Stimulated activated CD8-positive, alpha-beta memory T cell treated with anti-CD3 and anti-CD28 coated beads, Interleukin-2, amount 100 ng/mL, for 48 hours (primary cell): ENCODE measurements around the gene MID1IP1.

ENCODE experiments used
- DNase-seq, 2 donors: peaks; one replicate each; pipeline ENCODE4 v3.0.0-alpha.2; 2020; ENCODE audit warnings: low read depth in 2 of 2

Gene MID1IP1

DNA sequence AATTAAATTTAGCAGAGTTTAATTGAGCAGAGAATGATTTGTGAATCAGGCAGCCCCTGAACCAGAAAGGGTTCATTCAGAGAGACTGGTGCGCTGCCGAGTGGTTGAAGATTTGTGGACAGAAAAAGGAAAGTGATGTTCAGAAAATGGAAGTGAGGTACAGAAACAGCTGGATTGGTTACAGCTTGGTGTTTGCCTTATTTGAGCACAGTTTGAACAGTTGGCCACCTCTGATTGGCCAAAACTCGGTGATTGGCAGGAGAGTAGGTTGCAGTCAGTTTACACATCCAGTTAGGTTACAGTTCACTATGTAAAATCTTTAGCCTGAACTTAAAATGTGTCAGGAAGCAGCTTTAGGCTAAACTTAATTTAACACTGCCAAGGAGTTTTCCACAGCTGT is 14.9 kb downstream of the MID1IP1 start:
- DNase-seq = no peak

DNA sequence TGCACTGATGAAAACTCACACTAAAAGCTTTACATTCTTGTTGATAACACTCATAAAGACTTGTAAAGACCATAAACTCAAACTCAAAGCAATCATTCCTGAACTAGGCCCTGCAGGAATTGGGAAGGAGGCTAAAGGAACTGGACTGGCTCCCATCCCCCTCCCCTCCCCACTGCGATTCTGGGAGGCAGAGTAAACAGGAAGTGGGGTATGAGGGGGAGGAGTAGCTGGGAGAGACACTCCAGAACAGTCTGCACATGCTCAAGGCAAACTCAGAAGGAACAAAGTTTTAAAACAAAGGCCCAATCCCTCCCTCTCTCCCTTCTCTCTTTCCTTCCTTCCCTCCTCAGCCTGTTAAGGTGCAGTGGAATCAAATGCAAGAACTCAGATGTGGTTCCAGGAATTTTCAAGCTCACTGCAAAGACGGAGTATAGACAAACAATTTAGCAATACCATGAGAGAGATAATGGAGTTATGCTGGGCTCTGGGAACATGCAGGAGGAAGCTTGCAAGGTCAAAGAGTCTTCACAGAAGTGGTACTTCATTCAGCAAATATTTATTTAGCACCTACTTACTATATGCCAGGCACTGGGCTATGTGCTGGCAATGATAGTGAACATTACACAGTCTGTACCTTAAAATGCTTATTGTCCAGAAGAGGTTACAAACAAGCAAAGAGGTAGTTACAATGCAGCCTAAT is 15.9 kb downstream of the MID1IP1 start:
- no peak for DNase-seq

DNA sequence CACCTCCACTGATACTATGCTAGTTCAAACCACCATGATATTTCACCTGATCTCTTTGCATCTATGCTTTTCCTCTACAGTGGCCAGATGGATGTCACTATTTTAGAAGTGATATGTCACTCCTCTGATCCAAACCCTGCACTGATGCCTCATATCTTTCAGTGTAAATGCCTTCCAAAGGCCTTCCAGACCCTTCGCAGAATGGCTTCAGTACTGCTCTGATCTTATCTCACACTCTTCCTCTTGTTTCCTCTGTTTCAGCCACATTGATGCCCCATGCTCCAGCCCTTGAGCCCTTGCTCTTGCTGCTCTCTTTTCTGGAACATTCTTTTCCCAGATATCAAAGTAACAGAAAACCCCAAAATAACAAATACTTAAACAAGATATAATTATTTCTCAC is 17.9 kb downstream of the MID1IP1 start:
- no peak for DNase-seq

DNA sequence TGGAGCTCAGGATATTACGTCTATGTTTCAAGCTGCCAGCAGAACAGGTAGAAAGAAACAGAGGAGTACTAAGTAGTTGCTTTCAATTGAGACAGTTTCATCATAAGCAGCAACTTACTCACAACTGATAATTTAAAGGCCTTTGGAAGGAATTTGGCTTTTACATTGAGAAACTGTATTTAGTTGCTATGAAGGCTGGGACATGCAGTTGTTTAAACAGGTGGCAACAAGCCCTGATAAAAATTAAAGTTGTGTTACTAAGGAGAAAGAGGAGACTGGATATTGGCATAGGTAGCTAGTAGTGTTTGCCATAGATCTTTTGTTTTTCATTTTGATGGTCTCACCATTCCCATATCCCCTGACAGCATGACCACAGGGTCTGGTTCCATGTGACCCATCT is 18.4 kb downstream of the MID1IP1 start:
- no peak for DNase-seq

DNA sequence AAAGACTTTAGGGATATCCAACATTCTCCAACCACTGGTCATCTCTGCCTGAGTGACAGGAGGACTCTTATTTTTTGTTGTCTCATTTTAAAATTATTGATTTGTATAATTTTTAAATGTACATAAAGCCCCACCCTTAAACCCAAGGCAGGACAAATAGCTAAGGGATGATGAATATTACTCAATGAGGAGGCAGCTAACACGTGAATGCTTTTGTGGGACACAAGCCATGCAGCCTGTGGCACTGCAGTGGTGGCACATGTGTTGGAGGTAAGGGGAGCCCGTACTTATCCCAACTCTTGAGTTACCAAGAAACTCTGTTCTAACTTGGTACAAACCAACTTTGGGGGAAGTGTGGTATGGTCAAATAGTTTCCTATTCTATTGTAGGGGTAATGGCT is 19.5 kb downstream of the MID1IP1 start:
- no peak for DNase-seq

DNA sequence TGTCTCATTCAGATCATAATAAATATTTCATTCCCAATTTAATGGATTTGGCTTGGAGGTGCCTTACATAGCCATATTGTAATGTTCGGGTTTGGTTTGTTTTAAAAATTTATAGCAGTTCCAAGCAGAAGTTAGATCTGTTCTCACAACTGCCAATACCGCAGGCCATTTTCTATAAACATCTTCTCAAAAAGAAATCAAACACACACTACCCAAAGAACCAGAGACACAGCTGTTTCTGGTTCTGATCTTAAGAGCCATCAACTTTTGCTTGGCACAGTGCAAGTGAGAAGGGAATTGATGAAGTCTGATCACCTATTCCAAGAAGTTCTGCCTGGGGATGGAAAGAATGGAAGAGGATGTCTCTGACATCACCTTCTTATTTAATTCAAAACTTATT is 22.9 kb downstream of the MID1IP1 start:
- no peak for DNase-seq

DNA sequence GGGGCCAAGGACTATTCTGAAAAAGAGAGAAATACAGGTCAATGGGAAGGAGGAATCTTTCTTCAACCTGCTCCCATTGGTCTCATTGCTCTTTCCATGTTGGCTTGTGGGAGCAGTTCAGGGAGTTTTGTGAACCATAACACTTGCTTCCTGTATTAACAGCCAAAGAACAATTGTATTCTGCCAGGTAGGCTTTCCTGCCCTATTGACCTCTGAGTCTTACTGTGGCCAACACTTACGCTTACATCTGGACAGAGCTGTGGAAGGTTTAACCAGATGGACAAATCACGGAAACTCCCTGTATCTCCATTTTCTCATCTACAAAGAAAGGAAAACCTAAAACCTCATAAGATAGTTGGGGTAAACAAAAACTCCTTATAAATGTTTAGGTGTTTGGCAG is 30.7 kb downstream of the MID1IP1 start:
- DNase-seq = no peak

DNA sequence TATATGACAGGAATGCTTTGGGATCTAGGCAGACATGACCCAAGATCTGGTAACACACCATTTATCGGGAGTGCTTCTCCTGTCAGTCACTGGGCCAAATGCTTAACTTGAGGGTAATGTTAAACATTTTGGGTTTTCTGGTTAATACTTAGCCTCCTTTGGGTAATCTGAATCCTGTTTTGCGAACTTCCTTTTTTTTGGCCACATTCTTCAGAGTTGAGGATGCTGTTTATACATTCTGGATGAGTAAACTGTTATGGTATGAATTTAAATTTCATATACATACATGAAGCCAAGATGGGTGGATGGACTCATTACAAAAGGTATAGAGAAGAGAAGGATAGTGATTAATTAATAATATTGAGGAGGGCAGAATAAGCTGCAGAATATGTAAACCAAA is 36.1 kb downstream of the MID1IP1 start:
- no peak for DNase-seq

DNA sequence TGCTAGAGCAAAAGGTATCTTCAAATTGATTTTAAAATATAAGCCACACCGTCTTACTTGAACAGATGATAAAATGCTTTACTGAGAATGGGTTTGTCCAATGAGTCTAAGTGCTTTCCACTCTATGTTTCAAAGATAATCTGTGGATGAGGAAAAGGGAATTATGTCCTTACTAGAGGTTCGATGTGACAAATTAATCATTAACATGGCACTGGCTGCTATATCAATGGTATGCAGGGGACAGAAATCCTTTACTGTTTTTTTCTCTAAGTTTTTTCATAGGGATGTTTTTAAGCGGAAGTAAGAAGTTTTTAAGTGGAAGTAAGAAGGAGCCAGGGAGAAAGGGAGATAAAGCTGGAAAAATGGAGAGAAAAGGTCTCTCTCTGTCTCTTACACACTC is 38.0 kb downstream of the MID1IP1 start:
- no peak for DNase-seq

DNA sequence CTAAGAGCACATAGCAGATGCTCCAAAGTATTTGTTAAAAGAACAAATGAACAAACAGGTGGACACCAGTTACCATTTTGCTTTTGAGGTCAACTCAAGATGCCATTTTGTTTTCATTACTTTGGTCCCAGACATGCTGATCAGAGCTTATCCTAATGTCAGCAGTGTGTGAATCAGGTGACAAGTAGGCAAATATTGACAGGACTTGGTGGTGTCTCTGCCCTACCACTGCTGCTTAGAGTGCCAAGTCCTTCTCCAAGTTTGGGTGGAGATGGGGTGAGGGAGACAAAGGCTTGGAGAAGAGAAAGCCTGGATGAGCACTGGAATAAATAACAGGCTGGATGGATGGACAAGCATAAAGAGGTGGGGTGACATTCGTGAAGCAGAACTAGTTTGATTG is 38.7 kb downstream of the MID1IP1 start:
- DNase-seq = no peak

DNA sequence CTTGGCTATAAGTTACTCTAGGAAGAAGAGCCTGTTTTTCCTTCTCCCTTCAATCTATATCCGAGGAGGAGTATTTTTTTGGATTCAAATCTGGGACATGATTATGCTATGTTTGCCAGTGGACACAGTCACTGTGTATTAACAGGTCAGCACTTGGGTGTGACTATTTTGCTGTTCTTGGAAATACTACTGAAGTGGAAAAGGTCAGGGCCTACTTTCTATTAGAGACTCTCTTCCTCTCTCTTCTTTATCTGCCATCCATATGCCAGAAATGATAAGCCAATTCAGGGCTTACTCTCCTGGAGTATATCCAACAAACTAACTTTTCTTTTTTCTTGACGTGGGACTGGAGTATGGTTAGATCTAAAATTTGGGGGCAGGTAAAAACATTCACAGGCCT is 40.5 kb downstream of the MID1IP1 start:
- DNase-seq = no peak

DNA sequence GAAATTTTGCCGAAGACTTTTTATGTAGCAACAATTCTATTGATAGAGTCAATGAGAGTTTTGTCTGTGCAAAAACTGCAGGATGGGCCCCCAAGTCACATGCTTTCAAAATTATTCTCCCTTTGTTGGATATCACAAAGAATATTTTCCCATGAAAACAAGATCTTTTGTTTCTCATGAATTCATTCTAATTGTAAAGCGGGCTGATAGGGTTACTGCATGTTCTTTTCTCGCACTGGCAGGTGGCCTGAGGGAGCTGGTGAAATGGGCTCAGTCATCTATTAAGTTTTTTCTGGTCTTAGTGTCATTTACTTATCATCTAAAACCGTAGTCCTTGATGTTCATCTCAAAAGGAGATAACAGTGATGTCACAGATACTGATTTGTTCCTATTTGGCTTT is 44.2 kb downstream of the MID1IP1 start:
- no peak for DNase-seq

DNA sequence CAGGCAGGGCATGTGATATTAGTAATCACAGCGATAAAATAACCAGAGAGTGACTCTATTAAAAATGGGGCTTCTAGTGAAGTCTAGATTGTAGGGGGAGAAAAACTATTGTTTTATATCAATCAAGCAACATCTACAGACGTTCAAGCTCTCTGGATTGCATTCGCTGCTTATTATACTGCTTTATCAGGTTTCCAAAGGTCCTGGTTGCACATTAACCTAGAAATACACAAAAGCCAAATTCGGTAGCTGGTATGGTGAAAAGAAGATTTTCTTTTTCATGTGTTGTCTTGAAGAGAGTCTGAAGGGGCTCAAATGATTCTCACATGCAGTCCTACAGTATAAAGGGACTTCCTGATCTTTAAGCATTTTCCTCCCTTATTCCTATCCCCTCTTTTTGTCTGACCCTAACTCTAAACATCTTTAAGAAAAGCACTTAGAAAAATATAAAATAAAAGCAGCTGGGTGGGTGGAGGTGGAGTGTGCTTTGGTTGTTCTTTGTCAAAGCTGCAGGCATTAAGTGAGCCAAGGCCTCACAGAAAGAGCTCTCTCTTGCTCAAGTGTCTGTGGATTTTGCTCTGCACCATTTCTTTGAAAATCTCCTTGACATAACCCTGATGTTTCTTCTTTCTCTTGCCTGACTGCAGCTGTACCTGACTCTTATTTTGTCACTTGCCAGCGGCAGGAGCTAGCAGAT is 46.1 kb downstream of the MID1IP1 start:
- no peak for DNase-seq

DNA sequence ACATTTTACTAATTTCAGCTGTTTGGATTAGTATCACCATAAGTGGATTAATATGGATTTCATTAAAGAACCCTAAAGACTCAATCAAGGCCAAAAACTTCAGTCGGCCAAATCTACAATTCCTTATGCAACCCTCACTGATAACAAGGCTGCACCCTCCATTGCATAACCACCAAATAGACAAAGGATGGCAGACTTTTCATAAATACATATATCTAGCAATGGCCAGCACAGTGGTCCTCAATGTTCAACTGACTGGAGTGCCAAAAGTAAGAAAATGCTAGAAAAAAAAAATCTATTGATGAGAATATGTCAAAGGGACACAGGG is 46.6 kb downstream of the MID1IP1 start:
- no peak for DNase-seq

DNA sequence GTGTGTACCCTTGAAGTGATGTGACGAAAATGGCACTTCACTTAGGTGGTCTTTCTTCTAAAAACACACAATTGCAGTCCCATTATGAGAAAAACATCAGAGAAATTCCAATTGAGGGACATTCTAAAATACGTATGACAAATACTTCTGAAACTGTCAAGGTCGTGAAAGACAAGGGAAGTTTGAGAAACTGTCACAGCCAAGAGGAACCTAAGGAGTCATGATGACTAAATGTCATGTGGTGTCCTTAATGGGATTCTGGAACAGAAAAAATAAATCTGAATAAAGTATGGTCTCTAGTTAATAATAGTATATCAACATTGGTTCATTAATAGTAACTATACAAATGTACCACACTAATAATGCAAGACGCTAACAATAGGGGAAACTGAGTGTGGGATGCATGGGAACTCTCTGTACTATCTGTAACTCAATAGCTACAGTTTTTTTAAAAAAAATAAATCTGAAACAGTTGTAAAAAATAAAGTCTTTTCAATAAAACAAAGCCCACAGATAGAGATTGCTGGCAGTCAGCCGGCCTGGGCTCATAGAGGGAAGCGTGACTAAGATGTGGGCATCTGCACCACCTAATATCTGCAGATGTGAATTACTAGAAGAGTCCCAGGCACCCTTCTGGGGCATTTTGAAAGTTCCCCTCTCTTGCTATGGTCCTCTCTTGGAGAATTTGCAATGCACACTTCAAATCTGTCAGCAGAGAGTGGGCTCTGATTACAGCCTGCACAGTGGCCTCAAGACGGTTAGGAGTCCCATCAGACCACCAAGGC is 47.6 kb downstream of the MID1IP1 start:
- no peak for DNase-seq

DNA sequence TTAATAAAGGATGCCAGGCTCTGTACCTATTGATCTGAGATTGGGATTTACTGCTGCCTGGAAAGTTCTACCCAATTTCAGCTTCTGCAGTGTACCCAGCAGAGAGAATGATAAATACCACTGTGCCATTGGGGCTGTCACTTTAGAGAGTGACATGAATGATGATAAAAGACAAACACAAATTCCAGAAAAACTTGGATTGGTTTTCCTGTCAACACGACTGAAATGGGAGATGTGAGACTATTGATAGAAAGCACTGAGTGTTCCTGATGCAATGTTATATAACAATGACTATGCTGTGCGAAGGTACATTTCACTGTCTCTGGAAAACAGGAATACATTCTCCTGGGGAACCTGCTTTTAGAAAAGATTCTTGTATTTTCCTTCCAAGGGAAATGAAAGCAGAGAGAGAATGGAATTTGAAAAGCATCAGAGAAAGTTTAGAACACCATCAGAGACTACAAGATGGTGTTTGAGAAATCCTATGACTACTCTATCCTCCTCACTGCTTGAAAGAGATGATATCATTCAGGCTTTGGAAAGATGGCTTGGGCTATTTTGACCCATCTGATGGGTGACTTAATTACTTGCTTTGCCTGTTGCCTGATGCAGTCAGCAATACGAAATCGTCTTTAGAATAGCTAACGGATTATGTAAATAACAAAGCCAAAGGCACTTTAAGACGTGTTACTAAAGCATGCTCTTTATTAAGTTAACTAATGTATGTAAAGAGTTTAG is 49.7 kb downstream of the MID1IP1 start:
- no peak for DNase-seq

DNA sequence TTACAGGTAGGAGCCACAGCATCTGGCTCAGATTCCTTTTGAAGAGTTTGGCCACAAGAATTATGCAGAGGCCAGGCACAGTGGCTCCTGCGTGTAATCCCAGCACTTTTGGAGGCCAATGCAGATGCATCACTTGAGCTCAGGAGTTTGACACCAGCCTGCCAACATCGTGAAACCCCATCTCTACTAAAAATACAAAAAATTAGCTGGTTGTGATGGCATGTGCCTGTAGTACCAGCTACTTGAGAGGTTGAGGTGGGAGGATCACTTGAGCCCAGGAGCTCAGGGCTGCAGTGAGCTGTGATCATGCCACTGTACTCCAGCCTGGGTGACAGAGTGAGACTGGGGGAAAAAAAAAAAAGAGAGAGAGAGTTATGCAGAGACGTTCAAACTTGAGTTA is 53.0 kb downstream of the MID1IP1 start:
- DNase-seq = no peak
